ENCODE results near the gene ANKRD34B. TPM values are rescaled to one million over a fixed set of nuclear protein-coding genes. Genes with fewer than 3 reads are reported as not detected.
A peak's percentile ranks its signal among the peaks of the same experiment; 100 is the strongest.

Gene ANKRD34B
- total RNA-seq (under 1 TPM in 1 of 4 donors, not detected in 3; 0.08 TPM), polyA plus RNA-seq (under 1 TPM in 1 of 3 donors, not detected in 2; 0.01 TPM)
- long read RNA-seq, donor 1: 0 reads
- long read RNA-seq, donor 2: 0 reads

- WGBS, 3 donors: 2 to 3% (median 2%) methylated on average over 47 to 73 of the region's 73 CpGs
- Histone ChIP-seq H3K4me3 (peak within 1 kb of the TSS; percentile 58), H3K27me3 (ENCODE audit: insufficient read depth in 3 of 3, low read length in 2 of 3) (peaks cover 4 to 61% (median 23%) of the 10 kb centered on the region in 3 donors), H3K9me3 (no peaks in the 10 kb centered on the region), H3K36me3 (ENCODE audit: insufficient read depth in 1 of 2, low read depth in 1 of 2) (no peaks in the 10 kb centered on the region), H3K4me1 (peaks cover 6% of the 10 kb centered on the region), H3K27ac (no peak within 1 kb of the TSS)
- TF ChIP-seq CTCF (IDR thresholded peaks at IDR 0.05): no peak
- DNase-seq (peak in 1 of 2 donors; percentile 8), ATAC-seq (no peak)
- intact Hi-C loops (cut with DNase I): no loop called here
Observed at GRCh38 chr5:80569961-80570786, at the start of gene ANKRD34B. Gene ANKRD34B (minus strand): TSS chr5:80570280. CDS start chr5:80560019, 10,261 bp downstream.

- H3K27ac ChIP-seq: no peak overlapping the region
Observed at GRCh38 chr5:80619086-80619485, 49.0 kb upstream of the ANKRD34B start.

GRCh38 chr5:80618438-80618837, 48.4 kb upstream of the ANKRD34B start:
- DNase-seq (no peak), ATAC-seq (no peak)
- no peak overlapping the region for H3K27ac ChIP-seq
- 93 to 97% (median 94%) methylated on average over 4 of the region's 4 CpGs for WGBS, 3 donors
- TF ChIP-seq CTCF (IDR thresholded peaks at IDR 0.05): no peak
- no peak overlapping the region for H3K4me3 ChIP-seq
- H3K4me1 ChIP-seq: no peaks in the 10 kb centered on the region
- intact Hi-C loops (cut with DNase I): no loop called here
- H3K36me3 ChIP-seq (ENCODE audit: insufficient read depth in 1 of 2, low read depth in 1 of 2): no peaks in the 10 kb centered on the region
- no peaks in the 10 kb centered on the region for H3K27me3 ChIP-seq (ENCODE audit: insufficient read depth in 3 of 3, low read length in 2 of 3)
- no peaks in the 10 kb centered on the region for H3K9me3 ChIP-seq

More at GRCh38 chr5:80619086-80619485, 49.0 kb upstream of the ANKRD34B start:
- Histone ChIP-seq H3K4me3 (no peak overlapping the region), H3K9me3 (no peaks in the 10 kb centered on the region), H3K27me3 (ENCODE audit: insufficient read depth in 3 of 3, low read length in 2 of 3) (no peaks in the 10 kb centered on the region), H3K36me3 (ENCODE audit: insufficient read depth in 1 of 2, low read depth in 1 of 2) (no peaks in the 10 kb centered on the region), H3K4me1 (no peaks in the 10 kb centered on the region)
- WGBS, 3 donors: 78 to 90% (median 87%) methylated on average over 1 of the region's 1 CpG
- ATAC-seq (no peak), DNase-seq (no peak)
- TF ChIP-seq CTCF (IDR thresholded peaks at IDR 0.05): no peak
- intact Hi-C loops (cut with DNase I): no loop called here

GRCh38 chr5:80615266-80615914, 45.3 kb upstream of the ANKRD34B start:
- Histone ChIP-seq H3K27ac (no peak overlapping the region), H3K4me3 (no peak overlapping the region), H3K36me3 (ENCODE audit: insufficient read depth in 1 of 2, low read depth in 1 of 2) (no peaks in the 10 kb centered on the region), H3K4me1 (no peaks in the 10 kb centered on the region), H3K27me3 (ENCODE audit: insufficient read depth in 3 of 3, low read length in 2 of 3) (no peaks in the 10 kb centered on the region), H3K9me3 (no peaks in the 10 kb centered on the region)
- DNase-seq: no peak
- WGBS, 3 donors: 80 to 83% (median 83%) methylated on average over 17 of the region's 17 CpGs
- TF ChIP-seq CTCF (IDR thresholded peaks at IDR 0.05): no peak
- intact Hi-C loops (cut with DNase I): no loop called here
- no peak for ATAC-seq

Data from psoas muscle (tissue), 8 donors.